Fibroblast of pulmonary artery (primary cell): ENCODE data around the gene CACNA1B.

Source experiments
- DNase-seq: peaks from one replicate; pipeline ENCODE4 v3.0.0-alpha.2; 2010; ENCODE audit warnings: low read depth
- H3K4me3 ChIP-seq: replicated peaks from 2 replicates; pipeline ENCODE4 v1.5.1; 2011; ENCODE audit warnings: low read depth, mild to moderate bottlenecking, control low read depth, low read length, moderate library complexity
- TF ChIP-seq, protein P1 (sequence below): IDR thresholded peaks from 2 replicates; pipeline ENCODE4 v1.5.1; 2011; ENCODE audit warnings: mild to moderate bottlenecking, control low read depth, low read length, inconsistent platforms; ENCODE audit errors: missing control alignments

Gene CACNA1B

DNA sequence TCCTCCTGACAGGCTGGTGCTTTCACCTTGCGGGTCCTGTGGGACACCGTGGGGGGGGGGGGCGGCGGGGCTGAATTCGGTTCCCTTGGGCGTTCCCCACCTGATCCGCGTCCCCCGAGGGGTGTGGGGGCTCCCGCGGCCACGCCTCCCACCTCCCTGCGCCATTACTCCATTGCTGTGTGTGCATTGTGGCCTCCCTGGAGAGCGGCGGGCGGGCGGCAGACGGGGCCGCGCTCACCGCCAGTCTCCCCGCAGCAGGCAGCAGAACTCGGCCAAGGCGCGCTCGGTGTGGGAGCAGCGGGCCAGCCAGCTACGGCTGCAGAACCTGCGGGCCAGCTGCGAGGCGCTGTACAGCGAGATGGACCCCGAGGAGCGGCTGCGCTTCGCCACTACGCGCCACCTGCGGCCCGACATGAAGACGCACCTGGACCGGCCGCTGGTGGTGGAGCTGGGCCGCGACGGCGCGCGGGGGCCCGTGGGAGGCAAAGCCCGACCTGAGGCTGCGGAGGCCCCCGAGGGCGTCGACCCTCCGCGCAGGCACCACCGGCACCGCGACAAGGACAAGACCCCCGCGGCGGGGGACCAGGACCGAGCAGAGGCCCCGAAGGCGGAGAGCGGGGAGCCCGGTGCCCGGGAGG lies 145.3 kb downstream of the CACNA1B start:
- TF ChIP-seq, protein P1, sequence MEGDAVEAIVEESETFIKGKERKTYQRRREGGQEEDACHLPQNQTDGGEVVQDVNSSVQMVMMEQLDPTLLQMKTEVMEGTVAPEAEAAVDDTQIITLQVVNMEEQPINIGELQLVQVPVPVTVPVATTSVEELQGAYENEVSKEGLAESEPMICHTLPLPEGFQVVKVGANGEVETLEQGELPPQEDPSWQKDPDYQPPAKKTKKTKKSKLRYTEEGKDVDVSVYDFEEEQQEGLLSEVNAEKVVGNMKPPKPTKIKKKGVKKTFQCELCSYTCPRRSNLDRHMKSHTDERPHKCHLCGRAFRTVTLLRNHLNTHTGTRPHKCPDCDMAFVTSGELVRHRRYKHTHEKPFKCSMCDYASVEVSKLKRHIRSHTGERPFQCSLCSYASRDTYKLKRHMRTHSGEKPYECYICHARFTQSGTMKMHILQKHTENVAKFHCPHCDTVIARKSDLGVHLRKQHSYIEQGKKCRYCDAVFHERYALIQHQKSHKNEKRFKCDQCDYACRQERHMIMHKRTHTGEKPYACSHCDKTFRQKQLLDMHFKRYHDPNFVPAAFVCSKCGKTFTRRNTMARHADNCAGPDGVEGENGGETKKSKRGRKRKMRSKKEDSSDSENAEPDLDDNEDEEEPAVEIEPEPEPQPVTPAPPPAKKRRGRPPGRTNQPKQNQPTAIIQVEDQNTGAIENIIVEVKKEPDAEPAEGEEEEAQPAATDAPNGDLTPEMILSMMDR: no peak
- H3K4me3 ChIP-seq: no peak overlapping the region
- no peak for DNase-seq

DNA sequence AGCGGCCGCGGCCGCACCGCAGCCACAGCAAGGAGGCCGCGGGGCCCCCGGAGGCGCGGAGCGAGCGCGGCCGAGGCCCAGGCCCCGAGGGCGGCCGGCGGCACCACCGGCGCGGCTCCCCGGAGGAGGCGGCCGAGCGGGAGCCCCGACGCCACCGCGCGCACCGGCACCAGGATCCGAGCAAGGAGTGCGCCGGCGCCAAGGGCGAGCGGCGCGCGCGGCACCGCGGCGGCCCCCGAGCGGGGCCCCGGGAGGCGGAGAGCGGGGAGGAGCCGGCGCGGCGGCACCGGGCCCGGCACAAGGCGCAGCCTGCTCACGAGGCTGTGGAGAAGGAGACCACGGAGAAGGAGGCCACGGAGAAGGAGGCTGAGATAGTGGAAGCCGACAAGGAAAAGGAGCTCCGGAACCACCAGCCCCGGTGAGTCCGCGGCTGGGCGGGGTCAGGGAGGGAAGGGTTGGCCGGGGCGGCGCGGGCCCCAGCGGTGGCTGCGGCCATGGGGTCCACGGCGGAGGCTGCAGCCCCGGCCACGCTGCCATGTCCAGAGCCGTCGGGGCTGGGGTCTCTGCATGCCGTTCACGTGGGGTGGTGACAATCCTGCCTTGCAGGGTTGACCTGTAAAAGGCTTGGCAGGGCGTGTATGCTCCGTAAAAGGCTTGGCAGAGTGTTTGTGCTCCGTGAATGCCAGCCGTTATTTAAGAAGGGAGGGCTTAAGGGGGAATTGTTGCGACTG lies 146.0 kb downstream of the CACNA1B start:
- no peak for DNase-seq
- no peak overlapping the region for H3K4me3 ChIP-seq

DNA sequence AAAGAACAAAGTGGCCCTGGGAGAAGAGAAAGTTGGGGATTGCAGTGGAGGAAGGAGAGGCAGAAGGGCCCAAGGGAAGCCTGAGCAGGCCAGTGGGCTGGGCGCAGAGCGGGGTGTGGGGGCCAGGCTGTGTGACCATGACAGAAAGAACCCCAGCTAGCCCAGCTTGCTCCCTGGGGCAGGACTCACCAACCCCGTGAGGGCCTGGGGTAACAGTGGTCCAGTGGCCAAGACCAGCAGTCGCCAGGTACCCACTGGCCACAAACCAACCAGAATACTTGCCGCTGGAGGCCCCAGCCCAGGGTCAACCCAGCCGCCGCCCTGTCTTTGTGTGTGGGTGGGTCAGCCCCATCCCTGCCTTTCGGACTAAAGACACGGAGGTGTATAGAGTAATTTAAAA lies 146.5 kb downstream of the CACNA1B start:
- TF ChIP-seq, protein P1: no peak
- no peak for DNase-seq
- H3K4me3 ChIP-seq: no peak overlapping the region

More for the DNA sequence above, 146.0 kb downstream of the CACNA1B start:
- TF ChIP-seq, protein P1: no peak

DNA sequence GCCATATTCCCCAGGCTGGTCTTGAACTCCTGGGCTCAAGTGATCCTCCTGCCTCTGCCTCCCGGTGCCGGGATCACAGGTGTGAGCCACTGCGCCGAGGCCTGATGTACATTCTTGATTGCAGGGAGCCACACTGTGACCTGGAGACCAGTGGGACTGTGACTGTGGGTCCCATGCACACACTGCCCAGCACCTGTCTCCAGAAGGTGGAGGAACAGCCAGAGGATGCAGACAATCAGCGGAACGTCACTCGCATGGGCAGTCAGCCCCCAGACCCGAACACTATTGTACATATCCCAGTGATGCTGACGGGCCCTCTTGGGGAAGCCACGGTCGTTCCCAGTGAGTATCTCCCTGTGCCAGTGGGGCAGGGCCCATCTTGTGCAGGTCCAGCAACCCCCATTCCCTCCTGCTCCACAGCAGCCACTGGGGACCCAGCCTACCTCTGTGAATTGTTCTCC lies 147.3 kb downstream of the CACNA1B start:
- TF ChIP-seq, protein P1: no peak
- no peak overlapping the region for H3K4me3 ChIP-seq
- no peak for DNase-seq

DNA sequence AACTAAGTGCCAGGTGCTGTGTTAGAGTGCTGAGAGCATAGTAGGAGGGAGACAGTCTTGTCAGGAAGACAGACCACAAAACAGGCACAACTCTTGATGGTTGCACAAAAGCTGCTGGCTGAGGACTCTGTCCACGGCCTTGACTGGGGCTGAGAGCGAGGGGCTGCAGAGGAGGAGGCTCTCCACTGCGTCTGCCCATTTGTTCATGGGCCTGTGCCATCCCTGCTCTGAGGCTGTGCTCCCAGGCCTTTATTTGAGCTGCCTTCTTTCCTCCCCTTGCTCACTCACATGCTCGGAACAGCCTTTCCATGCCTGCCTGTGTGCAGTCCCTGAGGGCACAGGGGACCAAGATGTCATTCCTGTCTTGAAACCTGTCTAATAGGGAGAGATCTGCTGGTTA lies 147.8 kb downstream of the CACNA1B start:
- TF ChIP-seq, protein P1: no peak
- DNase-seq: no peak
- no peak overlapping the region for H3K4me3 ChIP-seq

DNA sequence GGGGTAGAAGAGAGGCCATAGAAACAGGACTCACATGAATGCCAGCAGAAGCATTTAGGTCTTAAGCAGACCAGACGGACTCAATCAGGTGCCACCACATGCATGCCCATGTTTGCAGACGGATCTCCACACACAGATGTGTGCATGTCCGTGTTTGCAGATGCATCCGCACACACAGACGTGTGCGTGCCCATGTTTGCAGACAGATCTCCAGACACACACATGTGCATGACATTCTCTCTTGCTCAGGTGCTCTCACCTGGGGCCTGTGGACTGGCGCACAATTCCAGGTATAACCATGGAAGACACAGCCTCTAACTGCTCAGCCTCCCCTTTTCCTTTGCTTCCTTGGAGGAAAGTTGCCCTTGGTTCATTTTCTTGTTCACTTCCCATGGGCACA lies 148.3 kb downstream of the CACNA1B start:
- TF ChIP-seq, protein P1: no peak
- H3K4me3 ChIP-seq: no peak overlapping the region
- no peak for DNase-seq
